ENCODE results near the gene SF3B2. TPM values are rescaled to one million over a fixed set of nuclear protein-coding genes. Genes with fewer than 3 reads are reported as not detected.

The SF3B2 gene
- total and polyA plus RNA-seq, 2 donors (not counting 1 experiment from before 2014, with no cell fraction given), result 139 to 205 TPM

DNA sequence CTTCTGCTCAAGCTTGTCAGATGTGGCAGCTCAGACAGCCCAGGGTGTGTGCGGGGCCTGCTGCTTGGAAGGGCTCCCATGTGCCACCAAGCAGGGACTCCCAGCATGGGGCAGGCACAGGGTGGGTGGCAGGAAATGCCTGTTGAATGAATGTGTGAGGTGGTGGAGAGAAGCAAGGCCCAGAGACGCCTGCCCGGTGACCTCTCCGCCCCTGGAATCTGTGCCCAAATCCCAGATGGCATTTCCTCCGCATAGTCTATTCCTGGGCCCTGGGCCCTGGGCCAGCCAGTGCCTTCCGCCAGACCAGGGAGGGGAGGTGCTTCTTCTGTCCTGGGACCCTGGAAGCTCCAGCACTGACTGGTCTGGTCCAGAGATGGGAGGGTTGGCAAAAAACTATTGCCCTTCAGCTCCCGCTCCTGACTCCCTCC is 36.7 kb upstream of the SF3B2 start:
- Mint-ChIP-seq H3K9me3 (ENCODE audit: insufficient read depth) (no peaks in the 10 kb centered on the region), H3K4me1 (peaks cover 2% of the 10 kb centered on the region), H3K27me3 (peaks cover 4% of the 10 kb centered on the region), H3K4me3 (no peak overlapping the region), H3K27ac (no peak overlapping the region)
- H3K27ac ChIP-seq (ENCODE audit: low read length in 2 of 2), result no peak overlapping the region
- H3K4me3 ChIP-seq (ENCODE audit: control extremely low read depth in 1 of 5, extremely low read depth in 1 of 5, insufficient read depth in 1 of 5, low read depth in 2 of 5, low read length in 4 of 5), result no peak overlapping the region
- H3K79me2 ChIP-seq (ENCODE audit: control insufficient read depth, insufficient read depth, low read length), result no peaks in the 10 kb centered on the region
- H3K4me2 ChIP-seq (replicated peaks; ENCODE audit: low read depth, low read length, poor library complexity, severe bottlenecking), result no peak overlapping the region
- ATAC-seq (ENCODE audit: low read depth) (no peak), DNase-seq (no peak)
- H3K4me1 ChIP-seq (ENCODE audit: control insufficient read depth in 2 of 2, insufficient read depth in 2 of 2, low read length in 2 of 2), result peaks cover 11 to 13% of the 10 kb centered on the region in 2 donors
- 97% methylated on average over 6 of the region's 7 CpGs for WGBS (ENCODE audit: insufficient coverage)
- H3K27me3 ChIP-seq (replicated peaks in 1 of 4; ENCODE audit: control extremely low read depth in 1 of 4, control insufficient read depth in 3 of 4, insufficient read depth in 4 of 4, low read length in 3 of 4), result peaks cover 0 to 29% (median 12%) of the 10 kb centered on the region in 4 experiments
- CTCF ChIA-PET, result no interaction called here
- TF ChIP-seq, protein P1, sequence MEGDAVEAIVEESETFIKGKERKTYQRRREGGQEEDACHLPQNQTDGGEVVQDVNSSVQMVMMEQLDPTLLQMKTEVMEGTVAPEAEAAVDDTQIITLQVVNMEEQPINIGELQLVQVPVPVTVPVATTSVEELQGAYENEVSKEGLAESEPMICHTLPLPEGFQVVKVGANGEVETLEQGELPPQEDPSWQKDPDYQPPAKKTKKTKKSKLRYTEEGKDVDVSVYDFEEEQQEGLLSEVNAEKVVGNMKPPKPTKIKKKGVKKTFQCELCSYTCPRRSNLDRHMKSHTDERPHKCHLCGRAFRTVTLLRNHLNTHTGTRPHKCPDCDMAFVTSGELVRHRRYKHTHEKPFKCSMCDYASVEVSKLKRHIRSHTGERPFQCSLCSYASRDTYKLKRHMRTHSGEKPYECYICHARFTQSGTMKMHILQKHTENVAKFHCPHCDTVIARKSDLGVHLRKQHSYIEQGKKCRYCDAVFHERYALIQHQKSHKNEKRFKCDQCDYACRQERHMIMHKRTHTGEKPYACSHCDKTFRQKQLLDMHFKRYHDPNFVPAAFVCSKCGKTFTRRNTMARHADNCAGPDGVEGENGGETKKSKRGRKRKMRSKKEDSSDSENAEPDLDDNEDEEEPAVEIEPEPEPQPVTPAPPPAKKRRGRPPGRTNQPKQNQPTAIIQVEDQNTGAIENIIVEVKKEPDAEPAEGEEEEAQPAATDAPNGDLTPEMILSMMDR (IDR thresholded peaks at IDR 0.05), result no peak
- TF ChIP-seq EZH2 (IDR thresholded peaks at IDR 0.05; ENCODE audit: borderline replicate concordance, insufficient read depth, low read depth, low read length, poor library complexity, severe bottlenecking), result no peak
- POLR2A ChIA-PET, result interaction anchor here (0.7 kb wide), 1 partner anchor 303 kb away, joined by 3 read pairs; no protein-coding TSS in a partner anchor
- no peaks in the 10 kb centered on the region for H3K36me3 ChIP-seq (replicated peaks in 1 of 2; ENCODE audit: control extremely low read depth in 1 of 2, control insufficient read depth in 1 of 2, extremely low read depth in 1 of 2, insufficient read depth in 2 of 2, low read length in 1 of 2)
- intact Hi-C loops (cut with micrococcal nuclease), result no loop called here
- H3K9me3 ChIP-seq (ENCODE audit: control extremely low read depth in 1 of 3, control insufficient read depth in 2 of 3, insufficient read depth in 1 of 3, low read length in 2 of 3), result peaks cover 0 to 12% (median 0%) of the 10 kb centered on the region in 3 donors
- no peak overlapping the region for H2AFZ ChIP-seq (ENCODE audit: insufficient read depth, low read depth, low read length, poor library complexity, severe bottlenecking)
- no peak overlapping the region for H3K9ac ChIP-seq (ENCODE audit: low read length)
- no peaks in the 10 kb centered on the region for H4K20me1 ChIP-seq (ENCODE audit: control insufficient read depth, insufficient read depth, low read length, poor library complexity, severe bottlenecking)

DNA sequence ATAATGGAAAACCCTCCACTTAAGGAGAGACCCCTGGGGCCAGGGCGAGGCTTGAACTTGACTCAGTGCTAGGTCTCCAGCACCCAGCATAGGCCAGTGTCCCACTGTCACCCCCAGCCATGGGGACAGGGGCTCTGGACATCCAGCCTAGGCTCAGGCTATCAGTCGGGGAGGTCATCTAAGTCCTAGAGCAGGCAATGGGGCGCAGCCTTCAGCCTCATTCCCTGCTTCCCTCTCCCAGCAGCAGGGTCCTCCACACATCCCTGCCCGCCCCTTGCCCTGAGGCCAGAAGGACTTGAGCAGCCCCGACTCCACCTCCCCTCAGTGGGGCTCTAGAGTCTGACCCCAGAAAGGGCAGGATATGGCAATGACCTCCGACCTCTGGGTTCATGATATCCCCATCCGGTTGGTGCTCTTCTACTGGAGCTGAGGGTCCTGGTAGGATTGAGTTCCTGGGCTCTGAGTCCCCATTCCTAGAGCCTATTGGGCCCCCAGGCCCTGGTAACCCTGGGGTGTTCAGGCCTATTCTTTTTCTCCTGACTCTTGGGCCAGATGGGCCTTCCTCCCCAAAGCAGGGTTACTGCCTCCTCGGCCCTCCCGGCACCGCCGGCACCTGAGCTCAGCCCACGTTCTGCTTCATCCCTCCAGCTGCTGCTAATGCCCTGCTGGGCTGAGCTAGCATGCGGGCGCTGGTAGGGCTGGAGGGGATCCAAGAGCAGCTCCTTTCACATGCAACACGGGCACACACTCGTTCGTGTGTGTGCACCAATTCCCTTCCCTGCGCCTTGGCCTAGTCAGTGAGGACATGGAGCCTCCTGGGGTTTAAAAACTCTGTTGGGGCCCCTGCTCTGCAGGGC is 36.0 kb upstream of the SF3B2 start:
- H3K4me1 Mint-ChIP-seq, result peaks cover 2% of the 10 kb centered on the region
- H3K4me3 Mint-ChIP-seq, result no peak overlapping the region
- TF ChIP-seq EZH2 (IDR thresholded peaks at IDR 0.05; ENCODE audit: borderline replicate concordance, insufficient read depth, low read depth, low read length, poor library complexity, severe bottlenecking), result no peak
- TF ChIP-seq, protein P1 (IDR thresholded peaks at IDR 0.05), result no peak
- no peak overlapping the region for H3K27ac Mint-ChIP-seq
- H3K9ac ChIP-seq (ENCODE audit: low read length), result no peak overlapping the region
- peaks cover 0 to 12% (median 0%) of the 10 kb centered on the region in 3 donors for H3K9me3 ChIP-seq (ENCODE audit: control extremely low read depth in 1 of 3, control insufficient read depth in 2 of 3, insufficient read depth in 1 of 3, low read length in 2 of 3)
- POLR2A ChIA-PET, result interaction anchor here (0.7 kb wide), 1 partner anchor 304 kb away, joined by 3 read pairs; no protein-coding TSS in a partner anchor
- H3K27ac ChIP-seq (ENCODE audit: low read length in 2 of 2), result no peak overlapping the region
- H3K36me3 ChIP-seq (replicated peaks in 1 of 2; ENCODE audit: control extremely low read depth in 1 of 2, control insufficient read depth in 1 of 2, extremely low read depth in 1 of 2, insufficient read depth in 2 of 2, low read length in 1 of 2), result no peaks in the 10 kb centered on the region
- DNase-seq (no peak), ATAC-seq (ENCODE audit: low read depth) (no peak)
- intact Hi-C loops (cut with micrococcal nuclease), result no loop called here
- CTCF ChIA-PET, result no interaction called here
- H4K20me1 ChIP-seq (ENCODE audit: control insufficient read depth, insufficient read depth, low read length, poor library complexity, severe bottlenecking), result no peaks in the 10 kb centered on the region
- H3K27me3 ChIP-seq (replicated peaks in 1 of 4; ENCODE audit: control extremely low read depth in 1 of 4, control insufficient read depth in 3 of 4, insufficient read depth in 4 of 4, low read length in 3 of 4), result peaks cover 0 to 28% (median 12%) of the 10 kb centered on the region in 4 experiments
- no peaks in the 10 kb centered on the region for H3K79me2 ChIP-seq (ENCODE audit: control insufficient read depth, insufficient read depth, low read length)
- peaks cover 3% of the 10 kb centered on the region for H3K27me3 Mint-ChIP-seq
- WGBS (ENCODE audit: insufficient coverage), result 94% methylated on average over 15 of the region's 18 CpGs
- no peak overlapping the region for H3K4me2 ChIP-seq (replicated peaks; ENCODE audit: low read depth, low read length, poor library complexity, severe bottlenecking)
- no peak overlapping the region for H2AFZ ChIP-seq (ENCODE audit: insufficient read depth, low read depth, low read length, poor library complexity, severe bottlenecking)
- peaks cover 11 to 13% of the 10 kb centered on the region in 2 donors for H3K4me1 ChIP-seq (ENCODE audit: control insufficient read depth in 2 of 2, insufficient read depth in 2 of 2, low read length in 2 of 2)
- H3K9me3 Mint-ChIP-seq (ENCODE audit: insufficient read depth), result no peaks in the 10 kb centered on the region
- no peak overlapping the region for H3K4me3 ChIP-seq (ENCODE audit: control extremely low read depth in 1 of 5, extremely low read depth in 1 of 5, insufficient read depth in 1 of 5, low read depth in 2 of 5, low read length in 4 of 5)
